GM12878 (cell line): ENCODE measurements around the gene TMC6. TPM values are rescaled to one million over a fixed set of nuclear protein-coding genes. Genes with fewer than 3 reads are reported as not detected.

Experiments used
- ATAC-seq: fragments of 200-7000 bp; cut with Tn5 transposase; 3 replicates; pipeline ENCODE4 v1.9.1; 2020; ENCODE audit warnings: mild to moderate bottlenecking, moderate library complexity
- BruUV-seq: library from RNA; stranded (reverse); fragments of 400-500 nt; replicated peaks from 2 replicates; lab custom pipeline; 2021; lab: Mats Ljungman, UMichigan
- CTCF ChIA-PET: fragments of 300-600 bp; sonication (Branson Sonifier 250); formaldehyde crosslinking; extraction: SDS; loops from one replicate; lab custom pipeline; 2021; ENCODE audit warnings: inconsistent platforms; lab: Yijun Ruan, JAX
- POLR2A ChIA-PET: fragments of 350-600 bp; formaldehyde crosslinking; extraction: SDS; loops from one replicate; lab custom pipeline; 2021; ENCODE audit warnings: inconsistent platforms; lab: Charles Lee
- RAD21 ChIA-PET: fragments of 300-600 bp; sonication (Branson Sonifier 250); formaldehyde crosslinking; loops from one replicate; lab custom pipeline; 2023; ENCODE audit warnings: antibody characterized with exemption; ENCODE audit not compliant: unreplicated experiment; lab: Charles Lee
- SMC1A ChIA-PET: fragments of 300-600 bp; sonication (Branson Sonifier 250); formaldehyde crosslinking; loops from one replicate; lab custom pipeline; 2023; ENCODE audit not compliant: unreplicated experiment, uncharacterized antibody; lab: Charles Lee
- DNase-seq: peaks from one replicate; pipeline ENCODE4 v3.0.0-alpha.2; 2011; ENCODE audit warnings: low read depth, low spot score
- FAIRE-seq: peaks from 3 replicates; lab custom pipeline; 2011; peaks lifted over from hg19 to GRCh38; lab: Jason Lieb, UNC
- H2AFZ ChIP-seq: 2 replicates; pipeline ENCODE4 v1.6.0; 2011; ENCODE audit warnings: low read depth, low read length, control low read depth; ENCODE audit not compliant: control insufficient read depth
- H3K27ac ChIP-seq: 2 replicates; pipeline ENCODE4 v1.5.1; 2011; ENCODE audit warnings: control low read depth; ENCODE audit not compliant: control insufficient read depth, insufficient read depth
- H3K27me3 ChIP-seq, 2 experiments: replicated peaks in 1 of 2; 2 replicates each; pipeline versions ENCODE4 v1.6.0 to v1.6.1; 2011; ENCODE audit warnings: low read length in 1 of 2; ENCODE audit not compliant: control insufficient read depth in 2 of 2, insufficient read depth in 2 of 2
- H3K36me3 ChIP-seq, 2 experiments: 2 replicates each; pipeline ENCODE4 v1.5.1; 2011; ENCODE audit warnings: low read length in 1 of 2; ENCODE audit not compliant: control insufficient read depth in 2 of 2, insufficient read depth in 2 of 2
- H3K4me1 ChIP-seq: 2 replicates; pipeline ENCODE4 v1.6.1; 2011; ENCODE audit warnings: mild to moderate bottlenecking, low read length, moderate library complexity, mixed read lengths; ENCODE audit not compliant: control insufficient read depth, insufficient read depth
- H3K4me2 ChIP-seq: 2 replicates; pipeline ENCODE4 v1.6.0; 2011; ENCODE audit warnings: control low read depth; ENCODE audit not compliant: control insufficient read depth, insufficient read depth
- H3K4me3 ChIP-seq: fragments of 200-600 bp; sonication (generic); 2 replicates; pipeline ENCODE4 v1.5.1; 2016
- H3K79me2 ChIP-seq: 2 replicates; pipeline ENCODE4 v1.6.0; 2011; ENCODE audit warnings: low read length; ENCODE audit not compliant: control insufficient read depth, insufficient read depth
- H3K9ac ChIP-seq: 2 replicates; pipeline ENCODE4 v1.8.0; 2011; ENCODE audit warnings: low read length, control low read depth, mixed read lengths; ENCODE audit not compliant: control insufficient read depth, insufficient read depth
- H3K9me3 ChIP-seq: replicated peaks from 3 replicates; pipeline ENCODE4 v1.5.1; 2011; ENCODE audit warnings: mild to moderate bottlenecking, low read length; ENCODE audit not compliant: control insufficient read depth, insufficient read depth
- H4K20me1 ChIP-seq: 2 replicates; pipeline ENCODE4 v1.6.0; 2011; ENCODE audit not compliant: control insufficient read depth, insufficient read depth
- BHLHE40 ChIP-seq, 2 experiments: fragments of 450-650 bp in 1 of 2; IDR thresholded peaks; 2 replicates each; pipeline ENCODE4 v1.6.1; 2011 to 2017; ENCODE audit warnings: low read depth in 2 of 2, borderline replicate concordance in 1 of 2, improper control_type of control experiment in 1 of 2, low read length in 1 of 2, mild to moderate bottlenecking in 1 of 2
- IKZF1 ChIP-seq: fragments of 450-650 bp; conservative IDR thresholded peaks from 2 replicates; pipeline ENCODE4 v1.6.1; 2017; ENCODE audit warnings: antibody characterized with exemption, mild to moderate bottlenecking
- IKZF2 ChIP-seq, 2 experiments: fragments of 450-650 bp; IDR thresholded peaks; 2 replicates each; pipeline ENCODE4 v1.6.1; 2017; ENCODE audit warnings: mild to moderate bottlenecking in 2 of 2, moderate library complexity in 2 of 2
- KDM1A ChIP-seq: fragments of 200-600 bp; sonication (generic); IDR thresholded peaks from 2 replicates; pipeline ENCODE4 v1.6.1; 2016; ENCODE audit warnings: borderline replicate concordance
- MEF2B ChIP-seq: fragments of 450-650 bp; IDR thresholded peaks from 2 replicates; pipeline ENCODE4 v1.6.1; 2018; ENCODE audit warnings: mild to moderate bottlenecking, moderate library complexity; ENCODE audit not compliant: partially characterized antibody, poor library complexity, severe bottlenecking
- NFIC ChIP-seq: IDR thresholded peaks from 2 replicates; pipeline ENCODE4 v1.6.1; 2012; ENCODE audit warnings: low read depth, mild to moderate bottlenecking, inconsistent platforms, low read length, moderate library complexity
- NR2F1 ChIP-seq: fragments of 450-650 bp; conservative IDR thresholded peaks from 2 replicates; pipeline ENCODE4 v1.6.1; 2017; ENCODE audit warnings: mild to moderate bottlenecking
- POLR2AphosphoS5 ChIP-seq: IDR thresholded peaks from 2 replicates; pipeline ENCODE4 v1.6.1; 2011; ENCODE audit warnings: mild to moderate bottlenecking, low read length, inconsistent platforms
- RAD21 ChIP-seq: IDR thresholded peaks from 2 replicates; pipeline ENCODE4 v1.6.1; 2011; ENCODE audit warnings: mild to moderate bottlenecking, low read depth, low read length, moderate library complexity; ENCODE audit not compliant: insufficient read depth
- RUNX3 ChIP-seq: IDR thresholded peaks from 2 replicates; pipeline ENCODE4 v1.6.1; 2012; ENCODE audit warnings: low read length, inconsistent platforms
- SIN3A ChIP-seq: IDR thresholded peaks from 2 replicates; pipeline ENCODE4 v1.6.1; 2012; ENCODE audit warnings: low read depth, low read length, improper control_type of control experiment
- SMAD5 ChIP-seq: IDR thresholded peaks from 2 replicates; pipeline ENCODE4 v1.6.1; 2016; ENCODE audit warnings: antibody characterized with exemption, low read depth
- WGBS: methylation state at CpG from one replicate; pipeline ENCODE4 v1.1.6; 2016; ENCODE audit warnings: low lambda C conversion rate; ENCODE audit not compliant: insufficient replicate concordance, insufficient coverage; ENCODE audit errors: missing lambda C conversion rate; 5-methylcytosine and 5-hydroxymethylcytosine counted together
- in situ Hi-C: fragments of 300-500 bp; cut with MboI; formaldehyde crosslinking; loops from 9 replicates; pipeline ENCODE4 v1.14.3; 2018; ENCODE audit warnings: mixed read lengths
- intact Hi-C: fragments of 100-400 bp; cut with micrococcal nuclease; formaldehyde crosslinking; loops from one replicate; pipeline ENCODE4 v1.14.2; 2022; ENCODE audit not compliant: unreplicated experiment
- polyA plus RNA-seq, 11 experiments: library from polyadenylated mRNA; depleted of rRNA in 4 of 11; unstranded in 6 of 11; stranded (reverse) in 5 of 11; fragments of >200 nt; fragmentation: Nextera tagmentation in 4 of 11; fragmentation: Illumina TruSeq in 1 of 11; extraction: Ambion mirVana in 4 of 11; extraction: Trizol in 1 of 11; gene quantifications; 1 replicate in 1 of 11; 2 replicates in 10 of 11; pipeline versions ENCODE4 v1.2.1 to v1.2.3, GENCODE V29; 2011 to 2016; ENCODE audit warnings: inconsistent platforms in 2 of 11, missing spikeins in 2 of 11, low read depth in 1 of 11
- total RNA-seq, 4 experiments: library from RNA; depleted of rRNA in 3 of 4; stranded (reverse); fragments of >200 nt in 3 of 4; fragmentation: Illumina TruSeq in 1 of 4; extraction: Trizol in 1 of 4; gene quantifications; 2 replicates each; pipeline versions ENCODE4 v1.2.1 to v1.2.3, GENCODE V29; 2013 to 2021
- TF ChIP-seq, protein P1 (sequence below): fragments of 450-650 bp; IDR thresholded peaks from 2 replicates; pipeline ENCODE4 v1.6.1; 2017; ENCODE audit warnings: mild to moderate bottlenecking, moderate library complexity
- TF ChIP-seq, protein P2 (sequence below): fragments of 450-650 bp; IDR thresholded peaks from 2 replicates; pipeline ENCODE4 v1.6.1; 2017; ENCODE audit warnings: low read depth, mild to moderate bottlenecking, moderate library complexity

TMC6 gene
- total and polyA plus RNA-seq, 10 of the 15 experiments (the other 5 are each of a cell fraction or from before 2014, with no cell fraction given) = 1.9 to 232 (median 60.6) TPM

DNA sequence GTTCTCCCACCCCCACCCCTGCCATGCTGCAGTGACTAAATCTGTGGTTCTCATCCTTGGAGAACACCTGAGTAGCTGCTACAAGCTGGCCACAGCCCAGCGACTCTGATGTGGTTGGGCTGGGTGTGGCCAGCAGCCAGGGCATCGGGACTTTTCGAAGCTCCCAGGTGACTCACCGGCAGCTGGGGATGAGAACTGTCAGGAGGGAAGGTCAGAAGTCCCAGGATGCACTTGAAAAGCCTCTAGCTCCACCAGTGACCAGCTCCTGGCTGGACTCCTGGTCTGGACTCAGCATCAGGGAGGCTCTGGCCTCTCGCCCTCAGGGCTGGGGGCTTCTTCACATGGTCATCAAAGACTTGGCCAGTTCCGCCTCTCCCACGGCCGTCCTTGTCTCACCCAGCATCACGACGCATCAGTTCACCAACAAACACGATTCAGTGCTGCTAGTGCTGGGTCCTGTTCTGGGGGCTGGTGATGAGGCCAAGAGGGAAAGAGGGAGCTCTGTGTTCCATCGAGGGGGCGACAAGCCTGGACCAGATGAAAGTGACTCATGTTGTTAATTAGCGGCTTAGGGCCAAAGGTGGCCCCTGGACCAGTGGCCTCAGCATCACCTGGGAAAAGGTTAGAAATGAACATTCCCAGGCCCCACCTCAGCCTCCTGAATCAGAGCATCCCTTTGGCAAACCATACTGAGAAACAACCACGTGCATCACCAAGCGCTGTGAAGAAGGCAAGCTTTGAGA is 13.7 kb upstream of the TMC6 start:
- TF ChIP-seq POLR2AphosphoS5 (0 out of 2 replicates have a peak, but pooled peaks have one; percentile 5), MEF2B (peak; percentile 17), SMAD5 (no peak), RUNX3 (0 out of 2 replicates have a peak, but pooled peaks have one; percentile 34), NFIC (no peak), IKZF1 (0 out of 2 replicates have a peak, but pooled peaks have one; percentile 33), RAD21 (no peak), KDM1A (no peak), SIN3A (no peak), IKZF2 (IDR thresholded peaks at IDR 0.05) (peak in 1 of 2 experiments; percentile 32; a peak in 2 of 4 replicates), BHLHE40 (IDR thresholded peaks at IDR 0.05; ENCODE audit: borderline replicate concordance in 1 of 2, low read depth in 2 of 2, low read length in 1 of 2) (0 out of 4 replicates have a peak, but pooled peaks of 1 of the 2 experiments have one; percentile 31), NR2F1 (peak; percentile 35; the same call in 1 of the 2 replicates)
- TF ChIP-seq, protein P1, sequence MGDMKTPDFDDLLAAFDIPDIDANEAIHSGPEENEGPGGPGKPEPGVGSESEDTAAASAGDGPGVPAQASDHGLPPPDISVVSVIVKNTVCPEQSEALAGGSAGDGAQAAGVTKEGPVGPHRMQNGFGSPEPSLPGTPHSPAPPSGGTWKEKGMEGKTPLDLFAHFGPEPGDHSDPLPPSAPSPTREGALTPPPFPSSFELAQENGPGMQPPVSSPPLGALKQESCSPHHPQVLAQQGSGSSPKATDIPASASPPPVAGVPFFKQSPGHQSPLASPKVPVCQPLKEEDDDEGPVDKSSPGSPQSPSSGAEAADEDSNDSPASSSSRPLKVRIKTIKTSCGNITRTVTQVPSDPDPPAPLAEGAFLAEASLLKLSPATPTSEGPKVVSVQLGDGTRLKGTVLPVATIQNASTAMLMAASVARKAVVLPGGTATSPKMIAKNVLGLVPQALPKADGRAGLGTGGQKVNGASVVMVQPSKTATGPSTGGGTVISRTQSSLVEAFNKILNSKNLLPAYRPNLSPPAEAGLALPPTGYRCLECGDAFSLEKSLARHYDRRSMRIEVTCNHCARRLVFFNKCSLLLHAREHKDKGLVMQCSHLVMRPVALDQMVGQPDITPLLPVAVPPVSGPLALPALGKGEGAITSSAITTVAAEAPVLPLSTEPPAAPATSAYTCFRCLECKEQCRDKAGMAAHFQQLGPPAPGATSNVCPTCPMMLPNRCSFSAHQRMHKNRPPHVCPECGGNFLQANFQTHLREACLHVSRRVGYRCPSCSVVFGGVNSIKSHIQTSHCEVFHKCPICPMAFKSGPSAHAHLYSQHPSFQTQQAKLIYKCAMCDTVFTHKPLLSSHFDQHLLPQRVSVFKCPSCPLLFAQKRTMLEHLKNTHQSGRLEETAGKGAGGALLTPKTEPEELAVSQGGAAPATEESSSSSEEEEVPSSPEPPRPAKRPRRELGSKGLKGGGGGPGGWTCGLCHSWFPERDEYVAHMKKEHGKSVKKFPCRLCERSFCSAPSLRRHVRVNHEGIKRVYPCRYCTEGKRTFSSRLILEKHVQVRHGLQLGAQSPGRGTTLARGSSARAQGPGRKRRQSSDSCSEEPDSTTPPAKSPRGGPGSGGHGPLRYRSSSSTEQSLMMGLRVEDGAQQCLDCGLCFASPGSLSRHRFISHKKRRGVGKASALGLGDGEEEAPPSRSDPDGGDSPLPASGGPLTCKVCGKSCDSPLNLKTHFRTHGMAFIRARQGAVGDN = peak; percentile 63; the same call in 1 of the 2 replicates
- TF ChIP-seq, protein P2, sequence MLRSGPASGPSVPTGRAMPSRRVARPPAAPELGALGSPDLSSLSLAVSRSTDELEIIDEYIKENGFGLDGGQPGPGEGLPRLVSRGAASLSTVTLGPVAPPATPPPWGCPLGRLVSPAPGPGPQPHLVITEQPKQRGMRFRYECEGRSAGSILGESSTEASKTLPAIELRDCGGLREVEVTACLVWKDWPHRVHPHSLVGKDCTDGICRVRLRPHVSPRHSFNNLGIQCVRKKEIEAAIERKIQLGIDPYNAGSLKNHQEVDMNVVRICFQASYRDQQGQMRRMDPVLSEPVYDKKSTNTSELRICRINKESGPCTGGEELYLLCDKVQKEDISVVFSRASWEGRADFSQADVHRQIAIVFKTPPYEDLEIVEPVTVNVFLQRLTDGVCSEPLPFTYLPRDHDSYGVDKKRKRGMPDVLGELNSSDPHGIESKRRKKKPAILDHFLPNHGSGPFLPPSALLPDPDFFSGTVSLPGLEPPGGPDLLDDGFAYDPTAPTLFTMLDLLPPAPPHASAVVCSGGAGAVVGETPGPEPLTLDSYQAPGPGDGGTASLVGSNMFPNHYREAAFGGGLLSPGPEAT = peak; percentile 15; the same call in 1 of the 2 replicates
- Histone ChIP-seq H3K4me3 (no peak overlapping the region), H3K27ac (no peak overlapping the region), H3K9me3 (no peaks in the 10 kb centered on the region), H2AFZ (no peak overlapping the region), H3K4me1 (peaks cover 69% of the 10 kb centered on the region), H3K27me3 (no peaks in the 10 kb centered on the region), H3K4me2 (no peak overlapping the region), H3K79me2 (peaks cover 4% of the 10 kb centered on the region), H4K20me1 (no peaks in the 10 kb centered on the region), H3K9ac (no peak overlapping the region), H3K36me3 (peaks cover 0 to 5% of the 10 kb centered on the region in 2 experiments; a peak in 3 of 4 replicates)
- RAD21 ChIA-PET = interaction anchor here (0.7 to 1.9 kb wide), 11 partner anchors 12 to 73 kb away, joined by 3 to 13 read pairs (median 5); partner anchors contain the start of genes TMC6 and TMC8
- in situ Hi-C loops (no loop called here), intact Hi-C loops (no loop called here)
- POLR2A ChIA-PET = interaction anchor here (0.6 to 5.1 kb wide), 15 partner anchors 9 to 1036 kb away, joined by 3 to 37 read pairs (median 5); partner anchors contain the start of gene TMC8
- ATAC-seq (no peak), FAIRE-seq (no peak), DNase-seq (no peak)
- SMC1A ChIA-PET = interaction anchor here (0.6 to 2.0 kb wide), 8 partner anchors 10 to 109 kb away, joined by 3 to 9 read pairs (median 3); partner anchors contain the start of gene TMC8
- BruUV-seq = no TSS peak
- WGBS = 74% methylated on average over 16 of the region's 16 CpGs
- CTCF ChIA-PET = interaction anchor here (0.7 to 5.0 kb wide), 7 partner anchors 8 to 110 kb away, joined by 3 to 51 read pairs (median 3); no protein-coding TSS in a partner anchor
